ENCODE results near the gene LRCH2.
"Not testable (repeated sequence)": the region's sequence is repeated elsewhere in the genome, so short reads cannot be mapped to it uniquely, and the experiment has no call there.

The LRCH2 gene, protein sequence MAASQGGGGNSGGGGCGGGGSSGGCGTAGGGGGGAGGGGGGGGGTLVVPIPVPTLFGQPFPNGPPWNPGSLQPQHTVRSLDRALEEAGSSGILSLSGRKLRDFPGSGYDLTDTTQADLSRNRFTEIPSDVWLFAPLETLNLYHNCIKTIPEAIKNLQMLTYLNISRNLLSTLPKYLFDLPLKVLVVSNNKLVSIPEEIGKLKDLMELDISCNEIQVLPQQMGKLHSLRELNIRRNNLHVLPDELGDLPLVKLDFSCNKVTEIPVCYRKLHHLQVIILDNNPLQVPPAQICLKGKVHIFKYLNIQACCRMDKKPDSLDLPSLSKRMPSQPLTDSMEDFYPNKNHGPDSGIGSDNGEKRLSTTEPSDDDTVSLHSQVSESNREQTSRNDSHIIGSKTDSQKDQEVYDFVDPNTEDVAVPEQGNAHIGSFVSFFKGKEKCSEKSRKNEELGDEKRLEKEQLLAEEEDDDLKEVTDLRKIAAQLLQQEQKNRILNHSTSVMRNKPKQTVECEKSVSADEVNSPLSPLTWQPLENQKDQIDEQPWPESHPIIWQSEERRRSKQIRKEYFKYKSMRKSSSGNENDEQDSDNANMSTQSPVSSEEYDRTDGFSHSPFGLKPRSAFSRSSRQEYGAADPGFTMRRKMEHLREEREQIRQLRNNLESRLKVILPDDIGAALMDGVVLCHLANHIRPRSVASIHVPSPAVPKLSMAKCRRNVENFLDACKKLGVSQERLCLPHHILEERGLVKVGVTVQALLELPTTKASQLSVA

DNA sequence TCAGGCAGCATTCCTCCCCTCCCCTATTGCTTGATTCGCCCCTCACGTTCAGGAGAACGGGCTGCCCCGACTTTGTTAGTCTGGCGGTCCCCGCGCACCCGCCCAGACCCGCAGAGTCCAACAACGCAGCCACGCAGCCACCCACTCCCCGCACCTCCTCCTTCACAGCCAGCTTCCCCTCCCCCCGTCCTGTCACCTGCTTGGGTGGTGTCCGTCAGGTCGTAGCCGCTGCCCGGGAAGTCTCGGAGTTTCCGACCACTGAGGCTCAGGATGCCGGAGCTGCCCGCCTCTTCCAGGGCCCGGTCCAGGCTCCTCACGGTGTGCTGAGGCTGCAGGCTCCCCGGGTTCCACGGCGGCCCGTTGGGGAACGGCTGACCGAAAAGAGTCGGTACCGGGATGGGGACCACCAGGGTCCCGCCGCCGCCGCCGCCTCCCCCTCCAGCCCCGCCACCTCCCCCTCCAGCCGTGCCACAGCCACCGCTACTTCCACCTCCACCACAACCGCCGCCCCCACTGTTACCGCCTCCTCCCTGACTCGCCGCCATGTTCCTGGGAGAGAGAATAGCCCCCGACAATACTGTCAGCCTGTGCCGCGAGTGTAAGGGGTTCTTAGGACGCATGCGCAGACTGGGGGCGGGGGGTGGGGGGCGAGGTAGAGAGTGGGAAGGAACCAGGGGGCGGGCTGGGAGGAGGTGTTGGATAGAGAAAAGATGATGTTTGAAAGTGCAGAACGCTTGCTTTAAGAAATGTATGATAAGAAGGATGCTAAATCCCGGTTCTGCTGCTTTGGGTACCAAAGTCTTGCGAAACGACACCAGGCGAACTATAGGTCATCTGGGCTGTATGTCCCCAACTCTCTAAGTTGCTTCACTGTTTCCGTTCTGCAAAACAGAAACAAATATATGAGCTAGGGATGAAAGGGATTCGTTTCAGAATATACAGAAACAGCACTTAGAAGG, at the start of gene LRCH2:
LRCH2 (minus strand) TSS at position 600 of the 959 bp plus-strand sequence; CDS start at position 545, 55 bp downstream.
- DNase-seq, result peak; percentile 72

DNA sequence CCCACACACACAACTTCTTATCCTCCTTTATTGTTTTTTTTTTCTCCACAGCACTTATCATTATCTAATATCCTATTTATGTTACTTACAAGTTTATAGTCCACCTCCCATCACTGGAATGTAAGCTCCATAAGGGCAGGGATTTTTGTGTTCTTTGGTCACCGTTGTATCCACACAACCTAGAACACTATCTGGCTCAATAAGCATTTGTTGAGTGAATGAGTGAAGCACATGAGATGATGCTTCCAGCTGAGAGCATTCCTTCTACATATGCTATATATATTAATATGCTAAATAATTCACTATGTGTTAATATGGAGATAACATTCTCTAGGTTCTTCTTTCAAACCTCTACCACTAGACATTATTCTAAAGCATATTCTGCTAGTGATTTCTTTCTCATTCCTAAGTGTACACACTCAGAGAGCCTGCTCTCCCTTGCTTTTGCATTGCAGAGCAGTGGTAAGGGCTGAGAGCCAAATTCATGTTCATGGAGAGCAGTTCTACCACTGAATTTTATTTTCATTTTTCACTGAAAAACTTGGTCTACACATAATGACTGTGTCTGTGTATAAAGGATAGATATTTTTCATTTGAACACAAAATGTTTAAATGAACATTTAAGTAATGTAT, 35.3 kb upstream of the LRCH2 start:
- DNase-seq, result no peak

DNA sequence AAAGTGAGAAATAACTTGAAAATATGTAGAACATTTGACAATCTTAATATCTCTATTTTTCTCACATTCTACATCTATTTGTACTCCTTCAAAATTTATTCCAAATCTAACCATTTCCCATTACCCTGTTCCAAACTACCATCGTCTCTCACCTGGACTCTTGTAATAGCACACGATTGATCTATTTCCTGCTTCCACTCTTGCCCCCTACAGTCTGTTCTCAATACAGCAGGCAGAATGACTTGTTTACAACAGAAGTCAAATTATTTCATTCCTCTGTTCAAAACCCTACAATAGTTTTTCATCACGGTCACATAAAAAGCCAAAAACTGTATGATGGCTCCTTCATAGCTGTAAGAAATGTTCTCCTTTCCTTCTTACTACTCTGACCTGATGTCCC, 34.5 kb upstream of the LRCH2 start:
- DNase-seq, result no peak

DNA sequence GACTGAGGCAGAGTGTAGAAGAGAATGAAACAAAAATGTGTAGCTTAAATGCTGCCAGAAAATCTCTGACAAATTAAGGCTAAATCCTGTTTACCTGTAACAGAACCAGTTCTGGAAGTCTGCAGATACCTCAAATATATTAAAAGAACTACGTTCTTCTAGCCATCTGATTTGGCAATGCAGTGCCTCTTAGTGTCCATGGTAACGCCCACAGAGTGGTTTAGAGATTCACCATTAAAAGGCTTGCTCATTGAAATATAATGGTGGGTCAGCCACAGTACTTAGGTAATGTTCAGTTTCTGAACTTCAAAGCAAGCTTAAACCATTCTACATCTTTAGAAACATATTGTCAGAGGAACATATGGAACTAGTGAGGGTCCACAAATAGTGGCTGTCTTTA, 32.4 kb upstream of the LRCH2 start:
- DNase-seq, result no peak

DNA sequence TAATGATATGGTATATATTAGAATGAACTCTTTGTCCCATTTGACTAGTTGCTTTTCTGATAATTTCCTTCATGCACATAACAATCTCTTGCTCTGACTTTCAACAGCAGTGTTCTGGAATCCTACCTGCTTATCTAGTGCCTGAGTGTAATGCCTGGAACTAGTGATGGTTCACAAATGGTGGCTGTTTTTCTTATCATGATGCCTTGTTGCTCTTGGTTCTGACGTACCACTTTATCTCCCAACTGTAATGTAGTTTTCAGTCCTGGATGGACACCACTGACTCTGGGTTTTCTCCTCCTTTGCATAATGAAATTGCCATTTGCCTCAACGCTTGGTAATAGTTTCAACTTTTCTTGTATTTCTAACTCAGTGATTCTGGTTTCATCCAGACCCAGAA, 30.1 kb upstream of the LRCH2 start:
- DNase-seq, result no peak

DNA sequence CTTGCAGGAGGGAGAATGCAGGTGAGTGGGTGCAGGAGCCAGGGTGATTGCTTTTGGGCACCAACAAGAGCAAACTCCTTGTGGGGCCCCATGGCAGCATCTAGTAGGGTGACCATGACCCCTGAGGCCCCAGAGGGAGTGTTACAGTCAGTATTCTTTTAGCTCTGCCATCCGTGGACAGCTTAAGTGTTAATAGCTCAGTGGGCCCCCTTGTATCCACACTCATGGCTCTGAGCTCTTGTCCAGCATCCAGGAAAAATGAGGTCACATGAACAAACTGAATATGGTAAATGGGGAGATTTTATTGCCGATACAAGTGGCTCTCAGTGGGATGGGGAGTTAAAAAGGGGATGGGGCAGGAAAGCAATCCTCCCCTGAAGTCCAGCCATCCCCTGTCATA, 27.3 kb upstream of the LRCH2 start:
- no peak for DNase-seq

DNA sequence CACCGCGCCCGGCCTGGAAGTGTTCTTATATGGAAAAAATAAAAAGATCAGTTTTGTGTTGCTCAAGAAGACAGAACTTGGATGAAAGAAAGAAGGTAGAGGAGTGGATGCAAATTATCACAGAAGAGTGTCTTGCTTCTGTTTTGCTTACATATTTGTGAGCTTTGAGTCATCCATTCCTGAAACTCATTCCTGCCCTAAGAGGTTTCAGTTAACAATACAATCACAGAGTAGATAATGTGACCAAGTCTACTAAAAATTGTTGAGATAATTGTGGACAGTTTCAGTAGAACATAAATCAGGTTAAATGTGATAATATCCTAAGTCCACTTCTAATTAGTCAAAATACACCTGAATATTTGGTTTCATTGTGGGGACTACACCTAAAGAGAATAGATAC, 26.4 kb upstream of the LRCH2 start:
- DNase-seq, result no peak

DNA sequence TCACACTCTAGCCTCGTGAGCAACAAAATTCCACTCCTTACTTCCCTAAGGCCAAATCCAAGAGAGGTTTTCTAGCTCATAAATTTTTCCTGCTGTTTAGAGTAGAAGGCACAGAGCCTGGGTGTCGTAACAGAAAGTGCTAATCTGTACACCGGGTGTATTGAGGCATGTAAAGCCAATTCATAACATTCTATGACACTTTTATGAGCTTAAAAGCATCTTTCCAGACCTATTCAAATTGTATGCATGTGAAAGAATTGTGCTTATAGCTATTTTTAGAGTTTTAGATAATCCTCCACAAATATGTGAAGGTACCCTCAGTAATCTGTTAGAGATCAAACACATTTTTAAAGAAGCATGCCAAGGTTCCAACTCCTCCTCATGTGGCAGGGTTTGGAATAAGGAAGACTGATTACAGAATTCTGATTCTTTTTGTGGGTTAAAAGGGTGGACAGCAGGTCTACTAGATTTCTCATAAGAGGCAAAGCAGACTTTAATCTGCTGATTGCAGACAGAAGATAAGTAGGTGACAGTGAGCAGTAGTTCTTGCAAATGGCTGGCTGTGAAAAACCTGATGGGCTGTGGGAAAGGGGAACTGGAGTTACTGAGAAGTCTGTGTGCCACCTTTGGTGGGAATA, 25.5 kb upstream of the LRCH2 start:
- DNase-seq, result peak; percentile 10

DNA sequence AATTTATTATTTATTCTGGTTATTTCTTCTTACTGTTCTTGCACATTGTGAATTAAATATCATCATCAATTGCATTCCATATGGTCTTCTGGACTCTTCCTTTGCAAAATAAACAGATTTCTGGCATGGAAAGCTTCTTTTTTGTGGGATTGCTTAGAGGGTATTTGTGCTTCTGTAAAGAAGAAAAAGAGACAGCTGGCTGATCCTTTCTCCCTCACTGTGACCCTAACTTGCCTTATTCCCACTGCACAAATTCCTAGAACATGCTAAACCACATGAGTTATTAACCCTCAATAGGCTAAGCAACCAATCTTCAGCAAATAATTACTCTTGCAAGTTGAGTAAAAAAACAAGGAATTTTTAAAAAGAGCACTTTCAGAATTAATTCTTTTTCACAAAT, 23.8 kb upstream of the LRCH2 start:
- DNase-seq, result no peak

DNA sequence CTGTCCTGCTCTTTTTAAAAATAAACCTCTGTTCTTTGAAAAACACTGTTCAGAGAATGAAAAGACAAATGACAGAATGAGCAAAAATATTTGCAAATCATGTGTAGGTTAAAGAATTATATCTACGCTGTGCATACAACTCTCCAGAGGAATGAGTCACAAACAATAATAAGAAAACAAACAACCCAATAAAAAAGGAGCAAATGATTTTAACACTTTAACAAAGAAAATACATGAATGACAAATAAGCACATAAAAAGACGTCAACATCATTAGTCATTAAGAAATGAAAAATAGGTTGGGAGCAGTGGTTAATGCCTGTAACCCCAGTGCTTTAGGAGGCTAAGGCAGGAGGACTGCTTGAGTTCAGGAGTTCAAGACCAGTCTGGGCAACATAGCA, 21.1 kb upstream of the LRCH2 start:
- DNase-seq, result no peak

DNA sequence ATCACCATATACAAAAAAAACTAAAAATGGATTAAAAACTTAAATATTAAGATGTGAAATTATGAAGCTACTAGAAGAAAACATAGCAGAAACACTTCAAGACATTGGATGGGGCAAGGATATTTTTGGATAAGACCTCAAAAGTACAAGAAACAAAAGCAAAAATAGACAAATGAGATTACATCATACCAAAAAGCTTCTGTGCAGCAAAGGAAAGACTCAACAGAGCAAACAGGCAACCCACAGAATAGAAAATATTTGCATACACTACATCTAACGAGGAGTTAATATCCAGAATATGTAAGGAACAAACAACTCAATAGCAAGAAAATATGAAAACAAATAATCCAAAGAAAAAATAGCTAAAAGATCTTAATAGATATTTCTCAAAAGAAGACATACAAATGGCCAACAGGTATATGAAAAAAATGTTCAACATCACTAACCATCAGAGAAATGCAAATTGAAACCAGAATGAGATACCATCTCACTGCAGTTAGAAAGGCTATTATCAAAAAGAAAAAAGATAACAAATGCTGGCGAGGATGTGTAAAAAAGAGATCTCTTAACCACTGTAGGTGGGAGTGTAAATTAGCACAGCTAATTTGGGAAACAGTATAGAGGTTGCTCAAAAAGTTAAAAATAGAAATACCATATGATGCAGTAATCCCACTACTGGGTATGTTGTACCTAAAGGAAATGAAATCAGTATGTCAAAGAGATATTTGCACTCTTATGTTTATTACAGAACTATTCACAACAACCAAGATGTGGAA, 17.8 kb upstream of the LRCH2 start:
- no peak for DNase-seq

DNA sequence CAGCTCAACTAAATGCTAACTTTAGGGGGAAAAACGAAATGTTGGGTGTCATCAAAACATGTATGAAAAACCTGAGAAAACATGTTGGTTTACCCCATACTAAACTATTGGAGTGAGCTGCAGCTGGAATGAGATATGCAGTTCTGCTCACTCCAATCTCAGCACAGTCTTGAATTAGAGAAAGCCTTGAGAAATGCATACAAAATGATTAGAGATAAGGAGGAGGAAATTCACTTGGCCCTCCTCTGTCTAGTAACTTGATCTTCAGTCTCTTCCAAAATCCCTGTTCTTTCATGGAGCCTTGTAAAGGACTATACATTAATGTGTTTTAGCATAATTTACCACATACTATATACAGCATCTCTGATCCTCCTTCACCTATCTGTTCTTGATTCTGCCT, 3.2 kb upstream of the LRCH2 start:
- DNase-seq, result no peak

DNA sequence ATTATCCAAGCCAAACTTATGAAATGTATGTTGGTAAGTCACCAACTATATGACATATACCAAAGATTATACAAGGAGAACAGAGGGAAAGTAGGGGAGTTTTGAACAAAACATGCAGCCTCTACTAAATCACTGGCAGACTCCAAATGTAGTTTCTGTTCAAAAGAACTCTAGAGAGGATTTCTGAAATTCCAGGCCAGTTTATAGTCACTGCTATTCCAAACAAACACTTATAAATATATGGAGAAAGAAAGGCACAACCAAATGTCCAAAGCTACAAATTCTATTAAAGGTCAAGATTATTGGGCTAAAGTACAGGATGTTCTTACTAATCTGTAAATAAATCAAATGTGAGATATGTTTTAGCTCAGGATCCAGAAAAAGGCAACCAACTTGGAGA, 2.7 kb upstream of the LRCH2 start:
- no peak for DNase-seq

DNA sequence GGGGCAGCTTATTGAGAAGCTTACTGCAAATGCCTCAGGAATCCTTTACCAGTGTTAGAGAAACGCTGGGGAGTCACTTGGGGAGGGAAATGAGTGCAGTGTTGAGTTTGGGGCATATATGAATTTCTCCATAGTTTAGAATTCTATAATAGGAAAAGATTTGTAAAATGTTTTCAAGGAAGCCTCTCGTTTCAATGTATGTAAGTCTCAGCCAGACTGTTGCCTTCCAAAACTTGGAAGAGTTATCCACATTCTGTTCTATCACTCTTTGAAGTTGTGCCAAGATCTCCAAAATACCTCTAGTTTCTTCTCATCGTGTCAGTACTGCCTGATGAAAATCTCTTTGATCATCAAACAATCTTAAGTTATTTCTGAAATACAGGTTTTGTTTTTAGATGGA, 565 bp upstream of the LRCH2 start:
- no peak for DNase-seq

DNA sequence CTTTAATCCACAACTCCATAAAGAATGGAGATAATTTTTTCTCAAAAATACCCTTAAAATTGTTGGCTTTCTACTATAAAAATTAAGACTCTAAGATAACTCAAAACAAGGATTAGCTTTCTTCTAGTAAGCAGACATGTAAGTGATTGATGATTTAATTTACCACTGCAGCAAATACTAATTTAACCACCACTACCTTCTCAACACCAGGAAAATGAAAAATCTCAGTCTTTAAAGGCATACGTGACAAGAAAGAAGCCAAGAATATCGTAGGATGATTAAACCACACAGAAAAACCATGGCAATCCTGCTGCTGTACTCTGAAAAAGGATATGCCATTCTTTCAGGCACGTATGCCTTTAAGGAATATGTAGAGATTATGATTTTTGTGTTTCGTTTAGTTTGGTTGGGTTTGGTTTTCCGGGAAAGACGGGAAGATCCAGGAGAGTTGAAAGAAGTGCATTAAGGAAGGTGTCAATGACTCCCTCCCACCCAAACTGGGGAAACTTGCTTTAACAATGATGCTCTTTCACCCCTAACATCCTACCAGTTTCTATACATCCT, 881 bp downstream of the LRCH2 start:
- no peak for DNase-seq

DNA sequence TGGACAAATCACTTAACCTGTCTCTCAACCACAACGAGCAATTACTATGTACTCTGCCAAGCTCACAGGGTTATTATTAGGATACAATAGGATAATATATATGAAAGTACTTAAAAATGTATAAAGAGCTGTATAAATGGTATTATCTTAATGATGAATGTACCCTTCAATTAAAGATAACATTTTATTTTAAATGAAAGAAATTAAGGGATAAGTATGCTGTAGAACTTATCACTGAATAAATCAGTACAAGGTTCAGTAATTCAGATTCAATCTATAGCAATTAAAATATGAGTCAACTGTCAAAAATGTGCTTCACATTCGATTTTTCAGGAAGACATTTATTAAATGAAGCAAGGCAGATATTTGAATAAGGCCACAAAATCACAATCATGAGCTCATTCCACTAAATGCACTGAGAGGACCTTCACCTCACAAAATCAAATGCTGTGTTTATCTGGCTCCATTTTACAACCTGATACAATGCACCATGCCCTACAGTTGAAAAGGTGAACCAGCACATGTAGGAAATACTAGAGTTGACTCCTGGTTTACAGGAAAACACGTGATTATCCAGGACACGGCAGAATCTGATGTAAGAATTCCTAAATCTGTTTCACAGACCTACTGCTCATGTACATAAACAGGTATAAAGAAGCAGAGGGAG, 4.4 kb downstream of the LRCH2 start:
- no peak for DNase-seq

DNA sequence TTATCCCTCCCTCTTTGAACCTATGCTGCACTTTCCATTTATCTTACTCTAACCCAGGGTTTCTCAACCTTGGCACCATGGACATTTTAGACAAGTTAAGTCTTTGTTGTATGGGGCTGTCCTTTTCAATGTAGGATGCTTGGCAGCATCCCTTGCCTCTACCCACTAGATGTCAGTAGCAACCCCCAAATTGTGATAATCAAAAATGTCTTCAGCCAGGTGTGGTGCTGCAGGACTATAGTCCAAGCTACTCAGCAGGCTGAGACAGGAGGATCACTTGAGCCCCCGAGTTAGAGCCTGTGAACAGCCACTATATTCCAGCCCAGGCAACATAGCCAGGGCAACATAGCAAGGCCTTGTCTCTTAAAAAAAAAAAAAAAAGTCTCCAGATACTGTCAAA, 7.0 kb downstream of the LRCH2 start:
- peak; percentile 14 for DNase-seq

DNA sequence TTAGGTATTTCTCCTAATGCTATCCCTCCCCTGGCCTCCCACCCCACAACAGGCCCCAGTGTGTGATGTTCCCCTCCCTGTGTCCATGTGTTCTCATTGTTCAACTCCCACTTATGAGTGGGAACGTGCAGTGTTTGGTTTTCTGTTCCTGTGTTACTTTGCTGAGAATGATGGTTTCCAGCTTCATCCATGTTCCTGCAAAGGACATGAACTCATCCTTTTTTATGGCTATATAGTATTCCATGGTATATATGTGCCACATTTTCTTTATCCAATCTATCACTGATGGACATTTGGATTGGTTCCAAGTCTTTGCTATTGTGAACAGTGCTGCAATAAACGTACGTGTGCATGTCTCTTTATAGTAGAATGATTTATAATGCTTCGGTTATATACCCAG, 16.6 kb downstream of the LRCH2 start:
- DNase-seq, result not testable (repeated sequence)

DNA sequence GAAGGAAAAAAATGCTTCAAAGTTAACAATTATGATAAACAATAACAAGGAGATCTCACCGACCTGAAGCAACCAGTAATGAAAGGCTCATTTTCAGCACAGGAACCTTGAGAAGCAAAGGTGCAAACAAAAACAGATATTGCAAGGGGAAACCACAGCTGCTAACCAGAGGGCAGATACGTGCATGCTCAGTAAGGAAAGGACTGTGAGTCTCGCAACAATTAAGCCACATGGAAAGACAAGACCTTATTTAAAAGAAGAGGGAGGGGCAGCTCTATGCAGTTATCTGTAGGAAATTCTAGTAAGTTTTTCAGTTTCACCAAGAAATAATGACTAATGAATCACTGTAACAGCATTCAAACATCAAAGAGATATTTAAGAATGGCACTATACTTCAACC, 19.3 kb downstream of the LRCH2 start:
- DNase-seq, result no peak

DNA sequence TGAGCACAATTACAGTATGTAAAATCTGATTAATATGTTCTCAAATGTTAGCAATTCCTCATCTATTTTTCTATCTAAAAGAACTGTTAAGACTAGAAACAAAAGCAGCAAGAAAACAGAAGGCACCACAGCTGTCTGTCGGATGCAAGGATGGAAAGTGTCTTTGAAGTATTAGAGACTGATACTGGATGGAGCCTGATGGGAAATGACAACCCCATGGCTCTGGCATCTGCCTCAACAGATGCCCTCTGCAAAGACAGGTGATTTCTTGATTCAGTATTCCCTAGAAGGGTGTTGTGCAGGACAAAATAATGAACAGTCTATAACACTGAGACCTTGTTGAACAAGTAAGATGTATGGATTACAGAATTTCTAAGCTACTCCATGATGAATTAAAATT, 19.7 kb downstream of the LRCH2 start:
- no peak for DNase-seq

Measured in right hindlimb (tissue), 1 donor.